GM12878 (cell line): ENCODE results near the gene PTGIS. TPM values are rescaled to one million over a fixed set of nuclear protein-coding genes. Genes with fewer than 3 reads are reported as not detected.

ENCODE experiments used
- ATAC-seq: fragments of 200-7000 bp; cut with Tn5 transposase; 3 replicates; pipeline ENCODE4 v1.9.1; 2020; ENCODE audit warnings: mild to moderate bottlenecking, moderate library complexity
- BruUV-seq: library from RNA; stranded (reverse); fragments of 400-500 nt; replicated peaks from 2 replicates; lab custom pipeline; 2021; lab: Mats Ljungman, UMichigan
- CTCF ChIA-PET: fragments of 300-600 bp; sonication (Branson Sonifier 250); formaldehyde crosslinking; extraction: SDS; loops from one replicate; lab custom pipeline; 2021; ENCODE audit warnings: inconsistent platforms; lab: Yijun Ruan, JAX
- POLR2A ChIA-PET: fragments of 350-600 bp; formaldehyde crosslinking; extraction: SDS; loops from one replicate; lab custom pipeline; 2021; ENCODE audit warnings: inconsistent platforms; lab: Charles Lee
- RAD21 ChIA-PET: fragments of 300-600 bp; sonication (Branson Sonifier 250); formaldehyde crosslinking; loops from one replicate; lab custom pipeline; 2023; ENCODE audit warnings: antibody characterized with exemption; ENCODE audit not compliant: unreplicated experiment; lab: Charles Lee
- SMC1A ChIA-PET: fragments of 300-600 bp; sonication (Branson Sonifier 250); formaldehyde crosslinking; loops from one replicate; lab custom pipeline; 2023; ENCODE audit not compliant: unreplicated experiment, uncharacterized antibody; lab: Charles Lee
- DNase-seq: peaks from one replicate; pipeline ENCODE4 v3.0.0-alpha.2; 2011; ENCODE audit warnings: low read depth, low spot score
- FAIRE-seq: peaks from 3 replicates; lab custom pipeline; 2011; peaks lifted over from hg19 to GRCh38; lab: Jason Lieb, UNC
- H2AFZ ChIP-seq: 2 replicates; pipeline ENCODE4 v1.6.0; 2011; ENCODE audit warnings: low read depth, low read length, control low read depth; ENCODE audit not compliant: control insufficient read depth
- H3K27ac ChIP-seq: 2 replicates; pipeline ENCODE4 v1.5.1; 2011; ENCODE audit warnings: control low read depth; ENCODE audit not compliant: control insufficient read depth, insufficient read depth
- H3K27me3 ChIP-seq, 2 experiments: replicated peaks in 1 of 2; 2 replicates each; pipeline versions ENCODE4 v1.6.0 to v1.6.1; 2011; ENCODE audit warnings: low read length in 1 of 2; ENCODE audit not compliant: control insufficient read depth in 2 of 2, insufficient read depth in 2 of 2
- H3K36me3 ChIP-seq, 2 experiments: 2 replicates each; pipeline ENCODE4 v1.5.1; 2011; ENCODE audit warnings: low read length in 1 of 2; ENCODE audit not compliant: control insufficient read depth in 2 of 2, insufficient read depth in 2 of 2
- H3K4me1 ChIP-seq: 2 replicates; pipeline ENCODE4 v1.6.1; 2011; ENCODE audit warnings: mild to moderate bottlenecking, low read length, moderate library complexity, mixed read lengths; ENCODE audit not compliant: control insufficient read depth, insufficient read depth
- H3K4me2 ChIP-seq: 2 replicates; pipeline ENCODE4 v1.6.0; 2011; ENCODE audit warnings: control low read depth; ENCODE audit not compliant: control insufficient read depth, insufficient read depth
- H3K4me3 ChIP-seq: fragments of 200-600 bp; sonication (generic); 2 replicates; pipeline ENCODE4 v1.5.1; 2016
- H3K79me2 ChIP-seq: 2 replicates; pipeline ENCODE4 v1.6.0; 2011; ENCODE audit warnings: low read length; ENCODE audit not compliant: control insufficient read depth, insufficient read depth
- H3K9ac ChIP-seq: 2 replicates; pipeline ENCODE4 v1.8.0; 2011; ENCODE audit warnings: low read length, control low read depth, mixed read lengths; ENCODE audit not compliant: control insufficient read depth, insufficient read depth
- H3K9me3 ChIP-seq: replicated peaks from 3 replicates; pipeline ENCODE4 v1.5.1; 2011; ENCODE audit warnings: mild to moderate bottlenecking, low read length; ENCODE audit not compliant: control insufficient read depth, insufficient read depth
- H4K20me1 ChIP-seq: 2 replicates; pipeline ENCODE4 v1.6.0; 2011; ENCODE audit not compliant: control insufficient read depth, insufficient read depth
- ATF3 ChIP-seq: IDR thresholded peaks from 2 replicates; pipeline ENCODE4 v1.6.1; 2011; ENCODE audit warnings: low read depth, mild to moderate bottlenecking, low read length, moderate library complexity, borderline replicate concordance; ENCODE audit errors: extremely low read depth
- CBFB ChIP-seq: IDR thresholded peaks from 2 replicates; pipeline ENCODE4 v1.6.1; 2016; ENCODE audit warnings: antibody characterized with exemption, low read depth
- ETV6 ChIP-seq, 2 experiments: fragments of 450-650 bp in 1 of 2; IDR thresholded peaks in 1 of 2; conservative IDR thresholded peaks in 1 of 2; 2 replicates each; pipeline ENCODE4 v1.6.1; 2014; ENCODE audit warnings: antibody characterized with exemption in 1 of 2, borderline replicate concordance in 1 of 2, low read depth in 1 of 2, mild to moderate bottlenecking in 1 of 2, moderate library complexity in 1 of 2
- HCFC1 ChIP-seq: fragments of 150-350 bp; IDR thresholded peaks from 2 replicates; pipeline ENCODE4 v1.6.1; 2014; ENCODE audit warnings: low read length
- KDM1A ChIP-seq: fragments of 200-600 bp; sonication (generic); IDR thresholded peaks from 2 replicates; pipeline ENCODE4 v1.6.1; 2016; ENCODE audit warnings: borderline replicate concordance
- NKRF ChIP-seq: fragments of 450-650 bp; conservative IDR thresholded peaks from 2 replicates; pipeline ENCODE4 v1.6.1; 2017; ENCODE audit warnings: mild to moderate bottlenecking, moderate library complexity
- POLR2AphosphoS5 ChIP-seq: IDR thresholded peaks from 2 replicates; pipeline ENCODE4 v1.6.1; 2011; ENCODE audit warnings: mild to moderate bottlenecking, low read length, inconsistent platforms
- POU2F2 ChIP-seq: IDR thresholded peaks from 3 replicates; pipeline ENCODE4 v1.6.1; 2011; ENCODE audit warnings: low read depth, mild to moderate bottlenecking, low read length, borderline replicate concordance
- RAD21 ChIP-seq: IDR thresholded peaks from 2 replicates; pipeline ENCODE4 v1.6.1; 2011; ENCODE audit warnings: mild to moderate bottlenecking, low read depth, low read length, moderate library complexity; ENCODE audit not compliant: insufficient read depth
- RB1 ChIP-seq: fragments of 450-650 bp; formaldehyde crosslinking; IDR thresholded peaks from 2 replicates; pipeline ENCODE4 v1.6.1; 2017; ENCODE audit warnings: mild to moderate bottlenecking, borderline replicate concordance
- RBBP5 ChIP-seq: fragments of 200-600 bp; sonication (generic); conservative IDR thresholded peaks from 2 replicates; pipeline ENCODE4 v1.6.1; 2016
- SUPT20H ChIP-seq: IDR thresholded peaks from 2 replicates; pipeline ENCODE4 v1.6.1; 2011; ENCODE audit warnings: low read depth, mild to moderate bottlenecking, low read length, moderate library complexity, borderline replicate concordance; ENCODE audit not compliant: control insufficient read depth
- USF1 ChIP-seq: IDR thresholded peaks from 2 replicates; pipeline ENCODE4 v1.6.1; 2011; ENCODE audit warnings: borderline replicate concordance, low read depth, mild to moderate bottlenecking, moderate library complexity, mixed read lengths, low read length; ENCODE audit not compliant: insufficient read depth; ENCODE audit errors: extremely low read length
- ZNF687 ChIP-seq: fragments of 450-650 bp; IDR thresholded peaks from 2 replicates; pipeline ENCODE4 v1.6.1; 2017; ENCODE audit warnings: mild to moderate bottlenecking, moderate library complexity
- ZSCAN29 ChIP-seq: fragments of 450-650 bp; IDR thresholded peaks from 2 replicates; pipeline ENCODE4 v1.6.1; 2017; ENCODE audit warnings: mild to moderate bottlenecking, moderate library complexity
- WGBS: methylation state at CpG from one replicate; pipeline ENCODE4 v1.1.6; 2016; ENCODE audit warnings: low lambda C conversion rate; ENCODE audit not compliant: insufficient replicate concordance, insufficient coverage; ENCODE audit errors: missing lambda C conversion rate; 5-methylcytosine and 5-hydroxymethylcytosine counted together
- in situ Hi-C: fragments of 300-500 bp; cut with MboI; formaldehyde crosslinking; loops from 9 replicates; pipeline ENCODE4 v1.14.3; 2018; ENCODE audit warnings: mixed read lengths
- intact Hi-C: fragments of 100-400 bp; cut with micrococcal nuclease; formaldehyde crosslinking; loops from one replicate; pipeline ENCODE4 v1.14.2; 2022; ENCODE audit not compliant: unreplicated experiment
- polyA plus RNA-seq, 11 experiments: library from polyadenylated mRNA; depleted of rRNA in 4 of 11; unstranded in 6 of 11; stranded (reverse) in 5 of 11; fragments of >200 nt; fragmentation: Nextera tagmentation in 4 of 11; fragmentation: Illumina TruSeq in 1 of 11; extraction: Ambion mirVana in 4 of 11; extraction: Trizol in 1 of 11; gene quantifications; 1 replicate in 1 of 11; 2 replicates in 10 of 11; pipeline versions ENCODE4 v1.2.1 to v1.2.3, GENCODE V29; 2011 to 2016; ENCODE audit warnings: inconsistent platforms in 2 of 11, missing spikeins in 2 of 11, low read depth in 1 of 11
- total RNA-seq, 4 experiments: library from RNA; depleted of rRNA in 3 of 4; stranded (reverse); fragments of >200 nt in 3 of 4; fragmentation: Illumina TruSeq in 1 of 4; extraction: Trizol in 1 of 4; gene quantifications; 2 replicates each; pipeline versions ENCODE4 v1.2.1 to v1.2.3, GENCODE V29; 2013 to 2021

Gene PTGIS
- total and polyA plus RNA-seq, 10 of the 15 experiments (the other 5 are each of a cell fraction or from before 2014, with no cell fraction given): 0.10 TPM; not detected in 9

GRCh38 chr20:49549801-49550551 lies 18.0 kb downstream of the PTGIS start:
- H4K20me1 ChIP-seq: no peaks in the 10 kb centered on the region
- H3K79me2 ChIP-seq: no peaks in the 10 kb centered on the region
- no peak for ATAC-seq
- H3K9me3 ChIP-seq: no peaks in the 10 kb centered on the region; the same call in 2 of the 3 replicates
- intact Hi-C loops: no loop called here
- no peaks in the 10 kb centered on the region for H3K4me1 ChIP-seq
- H3K27ac ChIP-seq: no peak overlapping the region
- 47% methylated on average over 8 of the region's 8 CpGs for WGBS
- ChIA-PET POLR2A (no interaction called here), RAD21 (no interaction called here), CTCF (interaction anchor here (0.9 to 1.6 kb wide), 2 partner anchors 16 to 59 kb away, joined by 3 to 6 read pairs; no protein-coding TSS in a partner anchor), SMC1A (no interaction called here)
- no TSS peak for BruUV-seq
- H3K27me3 ChIP-seq: no peaks in the 10 kb centered on the region; a peak in 2 of 4 replicates
- H3K4me2 ChIP-seq: no peak overlapping the region
- in situ Hi-C loops: no loop called here
- no peak overlapping the region for H3K4me3 ChIP-seq
- no peaks in the 10 kb centered on the region for H3K36me3 ChIP-seq
- no peak for DNase-seq
- no peak overlapping the region for H2AFZ ChIP-seq
- FAIRE-seq: no peak
- H3K9ac ChIP-seq: no peak overlapping the region
- no peak for TF ChIP-seq ETV6 (conservative IDR thresholded peaks at IDR 0.05 in 1 of 2, IDR thresholded peaks at IDR 0.05 in 1 of 2; ENCODE audit: borderline replicate concordance in 1 of 2, low read depth in 1 of 2)
- no peak for TF ChIP-seq RB1
- TF ChIP-seq POLR2AphosphoS5: no peak
- no peak for TF ChIP-seq ATF3
- TF ChIP-seq ZNF687: no peak
- TF ChIP-seq POU2F2: no peak
- TF ChIP-seq RBBP5: no peak
- TF ChIP-seq HCFC1: no peak
- TF ChIP-seq KDM1A: no peak
- TF ChIP-seq CBFB: no peak
- TF ChIP-seq RAD21: no peak
- no peak for TF ChIP-seq NKRF
- TF ChIP-seq SUPT20H: no peak
- no peak for TF ChIP-seq USF1
- no peak for TF ChIP-seq ZSCAN29
